Measurements from ENCODE around the gene RNF157.

GRCh38 chr17:76176701-76177574 lies 63.4 kb downstream of the RNF157 start:
- TF ChIP-seq POLR2A (conservative IDR thresholded peaks at IDR 0.05) (no peak), JUNB (CRISPR knock-in tag; conservative IDR thresholded peaks at IDR 0.05) (no peak), CTCF (IDR thresholded peaks at IDR 0.05 in 2 of 3, conservative IDR thresholded peaks at IDR 0.05 in 1 of 3; ENCODE audit: insufficient read depth in 2 of 3, low read depth in 1 of 3, low read length in 3 of 3) (no peak), NFE2 (IDR thresholded peaks at IDR 0.05; ENCODE audit: low read depth) (no peak), ZNF3 (CRISPR knock-in tag; IDR thresholded peaks at IDR 0.05) (no peak), SMC3 (conservative IDR thresholded peaks at IDR 0.05; ENCODE audit: insufficient read depth, low read depth, low read length) (no peak), HDAC2 (IDR thresholded peaks at IDR 0.05) (no peak), SP1 (CRISPR knock-in tag; IDR thresholded peaks at IDR 0.05) (no peak), YY1 (IDR thresholded peaks at IDR 0.05; ENCODE audit: borderline replicate concordance in 1 of 3, control insufficient read depth in 1 of 3, extremely low read depth in 1 of 3, insufficient read depth in 3 of 3, insufficient read length in 1 of 3, insufficient replicate concordance in 2 of 3, low read depth in 1 of 3, low read length in 2 of 3) (no peak)
- TF ChIP-seq, protein P1, sequence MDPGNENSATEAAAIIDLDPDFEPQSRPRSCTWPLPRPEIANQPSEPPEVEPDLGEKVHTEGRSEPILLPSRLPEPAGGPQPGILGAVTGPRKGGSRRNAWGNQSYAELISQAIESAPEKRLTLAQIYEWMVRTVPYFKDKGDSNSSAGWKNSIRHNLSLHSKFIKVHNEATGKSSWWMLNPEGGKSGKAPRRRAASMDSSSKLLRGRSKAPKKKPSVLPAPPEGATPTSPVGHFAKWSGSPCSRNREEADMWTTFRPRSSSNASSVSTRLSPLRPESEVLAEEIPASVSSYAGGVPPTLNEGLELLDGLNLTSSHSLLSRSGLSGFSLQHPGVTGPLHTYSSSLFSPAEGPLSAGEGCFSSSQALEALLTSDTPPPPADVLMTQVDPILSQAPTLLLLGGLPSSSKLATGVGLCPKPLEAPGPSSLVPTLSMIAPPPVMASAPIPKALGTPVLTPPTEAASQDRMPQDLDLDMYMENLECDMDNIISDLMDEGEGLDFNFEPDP (CRISPR knock-in tag; IDR thresholded peaks at IDR 0.05), result no peak
